AG09309 (cell line): Measurements from ENCODE around the gene EPB41L1.

Experiments
- DNase-seq: peaks from one replicate; pipeline ENCODE4 v3.0.0-alpha.2; 2010; ENCODE audit warnings: low read depth
- H3K4me3 ChIP-seq: 2 replicates; pipeline ENCODE4 v1.5.1; 2011; ENCODE audit warnings: mild to moderate bottlenecking, low read depth, low read length, moderate library complexity; ENCODE audit not compliant: control insufficient read depth
- TF ChIP-seq, protein P1 (sequence below): IDR thresholded peaks from 2 replicates; pipeline ENCODE4 v1.5.1; 2011; ENCODE audit warnings: mild to moderate bottlenecking, low read depth, low read length, inconsistent platforms; ENCODE audit not compliant: insufficient read depth, control insufficient read depth; ENCODE audit errors: missing control alignments

EPB41L1 gene

DNA sequence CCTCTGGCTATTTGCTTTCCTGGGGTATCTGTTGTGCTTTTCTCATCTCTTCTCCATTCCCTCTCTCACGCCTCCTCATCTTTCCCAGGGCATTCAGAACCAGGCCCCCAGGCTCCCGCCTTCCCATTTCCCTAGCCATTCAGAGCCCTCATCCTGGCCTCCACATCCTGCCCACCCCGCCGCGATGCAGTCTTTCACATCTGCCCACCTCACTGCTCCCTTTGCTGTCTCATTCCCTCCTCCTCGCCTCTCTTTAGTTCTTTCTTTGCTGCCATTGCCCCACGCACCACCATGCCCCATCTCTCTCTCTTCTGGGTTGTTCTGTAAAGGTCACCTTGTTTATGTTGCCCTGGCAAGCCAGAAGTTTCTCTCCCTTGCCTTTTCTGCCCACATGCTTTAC, 71.1 kb downstream of the EPB41L1 start:
- TF ChIP-seq, protein P1, sequence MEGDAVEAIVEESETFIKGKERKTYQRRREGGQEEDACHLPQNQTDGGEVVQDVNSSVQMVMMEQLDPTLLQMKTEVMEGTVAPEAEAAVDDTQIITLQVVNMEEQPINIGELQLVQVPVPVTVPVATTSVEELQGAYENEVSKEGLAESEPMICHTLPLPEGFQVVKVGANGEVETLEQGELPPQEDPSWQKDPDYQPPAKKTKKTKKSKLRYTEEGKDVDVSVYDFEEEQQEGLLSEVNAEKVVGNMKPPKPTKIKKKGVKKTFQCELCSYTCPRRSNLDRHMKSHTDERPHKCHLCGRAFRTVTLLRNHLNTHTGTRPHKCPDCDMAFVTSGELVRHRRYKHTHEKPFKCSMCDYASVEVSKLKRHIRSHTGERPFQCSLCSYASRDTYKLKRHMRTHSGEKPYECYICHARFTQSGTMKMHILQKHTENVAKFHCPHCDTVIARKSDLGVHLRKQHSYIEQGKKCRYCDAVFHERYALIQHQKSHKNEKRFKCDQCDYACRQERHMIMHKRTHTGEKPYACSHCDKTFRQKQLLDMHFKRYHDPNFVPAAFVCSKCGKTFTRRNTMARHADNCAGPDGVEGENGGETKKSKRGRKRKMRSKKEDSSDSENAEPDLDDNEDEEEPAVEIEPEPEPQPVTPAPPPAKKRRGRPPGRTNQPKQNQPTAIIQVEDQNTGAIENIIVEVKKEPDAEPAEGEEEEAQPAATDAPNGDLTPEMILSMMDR, result no peak
- no peak overlapping the region for H3K4me3 ChIP-seq
- no peak for DNase-seq

DNA sequence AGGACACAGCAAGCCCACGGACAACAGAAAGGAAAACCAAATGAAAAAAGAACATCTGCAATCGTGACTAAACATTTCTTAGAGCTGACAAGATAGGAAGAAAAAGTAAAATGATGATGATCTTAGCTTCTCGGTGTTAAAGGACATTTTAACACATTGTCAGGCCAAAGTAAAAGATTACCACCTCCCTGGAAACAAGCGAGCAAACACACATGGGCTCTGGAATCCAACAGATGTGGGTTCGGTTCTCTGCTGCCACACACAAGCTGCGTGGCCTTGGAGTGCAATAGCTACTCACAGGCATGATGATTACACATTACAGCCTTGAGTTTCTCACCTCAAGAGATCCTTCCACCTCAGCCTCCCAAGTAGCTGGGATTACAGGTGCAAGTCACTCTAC, 74.2 kb downstream of the EPB41L1 start:
- DNase-seq, result no peak
- H3K4me3 ChIP-seq, result no peak overlapping the region
- TF ChIP-seq, protein P1, result no peak

DNA sequence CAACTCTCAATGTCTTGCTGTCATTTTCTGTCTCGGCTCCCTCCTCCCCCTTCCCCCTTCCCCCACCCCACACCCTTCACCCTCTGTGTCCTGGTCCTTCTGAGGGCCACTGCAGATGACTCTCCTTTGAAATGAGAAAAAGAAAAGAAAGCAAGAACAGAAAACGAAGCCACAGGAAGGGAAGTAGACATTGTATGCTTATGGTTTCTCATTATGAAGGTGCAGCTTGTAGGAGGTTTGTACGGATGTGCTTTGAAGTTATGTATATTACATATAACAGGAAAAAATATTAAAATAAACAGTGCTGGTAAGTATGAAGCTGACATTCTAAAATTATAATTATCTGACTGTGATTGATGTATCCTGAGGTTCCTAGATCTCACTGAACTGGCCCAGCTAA, 75.5 kb downstream of the EPB41L1 start:
- TF ChIP-seq, protein P1, result no peak
- no peak overlapping the region for H3K4me3 ChIP-seq
- no peak for DNase-seq

DNA sequence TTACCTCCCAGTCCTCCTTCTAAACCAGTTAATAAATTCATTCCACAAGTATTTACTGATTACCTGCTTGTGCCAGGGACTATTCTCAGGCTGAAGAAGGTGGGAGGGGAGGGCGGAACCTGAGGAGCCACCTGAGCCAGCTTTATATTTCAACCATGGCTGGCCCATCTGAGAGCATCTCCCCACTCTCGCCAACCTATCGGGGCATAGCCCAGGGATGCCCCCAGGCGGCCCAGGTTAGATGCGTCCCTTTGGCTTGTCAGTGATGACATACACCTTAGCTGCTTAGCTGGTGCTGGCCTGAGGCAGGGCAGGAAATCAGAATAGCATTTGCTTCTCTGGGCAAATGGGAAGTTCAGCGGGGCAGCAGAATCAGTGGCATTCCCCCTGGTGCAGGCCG, 76.8 kb downstream of the EPB41L1 start:
- TF ChIP-seq, protein P1, result no peak
- H3K4me3 ChIP-seq, result no peak overlapping the region
- no peak for DNase-seq

DNA sequence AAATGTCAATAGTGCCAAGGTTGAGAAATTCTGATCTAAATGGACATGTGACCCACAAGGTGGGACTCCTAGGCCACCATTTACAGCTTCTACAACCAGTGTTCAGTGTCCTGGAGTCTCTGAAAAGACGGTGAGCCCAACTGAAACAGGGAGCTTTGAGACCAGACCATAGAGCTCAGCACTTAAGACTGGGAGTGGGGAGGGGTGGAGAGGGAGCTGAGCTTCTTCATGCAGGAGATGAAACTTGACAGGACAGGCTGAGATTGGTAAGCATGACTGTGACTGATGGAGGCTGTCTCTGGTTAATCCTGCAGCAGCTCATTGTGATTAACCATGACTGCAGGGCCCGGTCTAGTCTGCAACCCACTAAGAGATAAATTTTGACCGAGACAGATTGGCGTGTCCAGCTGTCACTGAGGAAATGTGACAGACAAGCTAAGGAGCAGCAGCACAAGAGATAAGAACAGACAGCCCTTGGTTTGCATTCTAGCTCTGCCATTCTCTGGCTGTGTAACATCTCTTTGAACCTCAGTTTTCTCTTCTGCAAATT, 80.3 kb downstream of the EPB41L1 start:
- DNase-seq, result no peak
- TF ChIP-seq, protein P1, result no peak
- H3K4me3 ChIP-seq, result no peak overlapping the region

DNA sequence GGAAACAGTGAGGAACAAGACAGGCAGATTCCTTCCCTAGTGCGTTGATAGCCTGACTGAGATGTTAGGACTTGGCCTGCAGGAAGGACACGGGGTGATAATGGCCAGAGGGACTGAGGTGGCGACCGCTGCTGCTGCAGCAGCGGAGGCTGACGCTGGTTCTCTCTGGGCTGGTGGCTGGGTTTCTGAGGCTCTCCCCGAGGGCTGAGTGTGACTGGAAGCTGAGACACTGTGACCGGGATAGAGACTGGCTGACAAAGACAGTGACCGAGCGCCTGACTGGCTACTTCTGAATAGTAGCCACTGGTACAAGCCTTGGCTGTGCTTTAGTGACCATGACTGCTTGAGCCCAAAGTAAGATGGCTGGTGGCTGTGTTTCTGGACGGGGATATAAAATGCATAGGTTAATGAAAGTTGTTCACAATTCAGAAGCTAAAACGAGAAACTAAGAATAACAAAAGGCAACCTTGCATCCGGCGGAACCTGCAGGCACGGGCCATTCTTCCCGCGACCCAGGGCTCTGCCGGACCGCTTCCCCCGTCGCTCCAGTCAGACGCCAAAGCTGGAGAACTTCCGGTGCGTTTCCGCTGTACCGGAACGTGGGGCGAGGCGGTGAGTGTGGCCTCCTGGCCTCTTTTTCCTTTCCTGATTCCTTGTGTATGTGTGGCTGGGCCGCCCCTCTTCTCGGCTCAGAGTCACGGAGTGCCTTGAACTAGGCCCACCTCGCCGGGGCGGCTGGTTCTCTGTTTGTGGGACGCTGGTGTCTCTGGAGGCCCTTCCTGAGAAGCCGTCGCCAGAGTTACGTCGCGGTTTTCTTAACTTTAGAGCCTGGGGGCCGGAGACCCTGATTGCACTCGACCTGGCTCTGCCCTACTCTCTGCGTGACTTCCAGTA, 81.6 kb downstream of the EPB41L1 start, which contains the start of gene AAR2:
TSS of gene AAR2 (plus strand) at position 587 of the 894 bp plus-strand sequence. CDS start 3,391 bp downstream, outside the sequence.
- H3K4me3 ChIP-seq, result peak within 1 kb of the TSS; percentile 80

More for the DNA sequence above, 81.6 kb downstream of the EPB41L1 start, which contains the start of gene AAR2:
- TF ChIP-seq, protein P1, result no peak
- DNase-seq, result no peak
